Chondrocyte (in vitro differentiated cells): ENCODE results near the gene C1QTNF5. TPM values are rescaled to one million over a fixed set of nuclear protein-coding genes. Genes with fewer than 3 reads are reported as not detected.
A peak's percentile ranks its signal among the peaks of the same experiment; 100 is the strongest.

Experiments used
- DNase-seq: peaks from one replicate; pipeline ENCODE4 v3.0.0; 2021; ENCODE audit warnings: mixed read lengths, low spot score
- H3K27ac Mint-ChIP-seq: one replicate; pipeline ENCODE4 v1.8.0; 2021; ENCODE audit warnings: mild to moderate bottlenecking, moderate library complexity, mixed read lengths; ENCODE audit not compliant: unreplicated experiment
- H3K27me3 Mint-ChIP-seq: 2 replicates; pipeline ENCODE4 v1.8.0; 2021; ENCODE audit warnings: low read depth, mixed read lengths
- H3K36me3 Mint-ChIP-seq: 2 replicates; pipeline ENCODE4 v1.8.0; 2021; ENCODE audit warnings: low read depth, mixed read lengths
- H3K4me1 Mint-ChIP-seq: 2 replicates; pipeline ENCODE4 v1.8.0; 2021; ENCODE audit warnings: low read depth, mild to moderate bottlenecking, mixed read lengths
- H3K4me3 Mint-ChIP-seq: one replicate; pipeline ENCODE4 v1.8.0; 2021; ENCODE audit warnings: mild to moderate bottlenecking, moderate library complexity, mixed read lengths; ENCODE audit not compliant: unreplicated experiment
- H3K9me3 Mint-ChIP-seq: 2 replicates; pipeline ENCODE4 v1.8.0; 2021; ENCODE audit warnings: low read depth, mixed read lengths
- CTCF ChIP-seq: fragments of 200-600 bp; sonication (generic); IDR thresholded peaks from 2 replicates; pipeline ENCODE4 v1.5.0; 2021; ENCODE audit warnings: antibody characterized with exemption, mild to moderate bottlenecking, moderate library complexity
- microRNA-seq: library from miRNA; unstranded; fragments of <30 nt; microRNA quantifications from one replicate; pipeline ENCODE4 v1.2.0, GENCODE V29; 2020; ENCODE audit warnings: borderline number of aligned reads
- total RNA-seq: library from RNA; stranded (reverse); gene quantifications from 3 replicates; pipeline ENCODE4 v1.2.1, GENCODE V29; 2021

Gene C1QTNF5
- total RNA-seq, 1 donor from 2014 or later: 67.1 TPM

DNA sequence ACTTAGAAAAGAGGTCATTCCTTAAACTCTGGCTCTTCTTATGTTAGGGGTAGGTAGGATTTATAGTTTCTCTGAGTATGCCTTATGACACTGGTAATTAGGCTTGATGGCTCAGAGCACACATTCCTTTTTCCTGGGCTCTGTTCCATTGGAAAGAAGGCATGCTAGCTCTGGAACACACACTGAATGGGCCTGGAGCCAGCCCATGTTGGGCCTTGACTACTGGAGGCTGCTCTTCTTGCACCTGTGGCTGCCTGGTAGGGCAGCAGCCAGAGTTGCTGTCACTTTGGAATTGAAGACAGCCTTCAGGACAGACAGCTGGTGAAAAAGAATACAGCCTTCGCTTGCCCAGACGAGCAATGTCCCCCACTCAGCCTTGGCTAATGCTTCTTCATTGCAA, 42.0 kb downstream of the C1QTNF5 start:
- Mint-ChIP-seq H3K4me3 (no peak overlapping the region), H3K27ac (peak overlapping the region; percentile 49), H3K4me1 (peaks cover 20% of the 10 kb centered on the region), H3K27me3 (no peaks in the 10 kb centered on the region), H3K36me3 (peaks cover 35% of the 10 kb centered on the region), H3K9me3 (no peaks in the 10 kb centered on the region)
- DNase-seq: no peak
- TF ChIP-seq CTCF: no peak

DNA sequence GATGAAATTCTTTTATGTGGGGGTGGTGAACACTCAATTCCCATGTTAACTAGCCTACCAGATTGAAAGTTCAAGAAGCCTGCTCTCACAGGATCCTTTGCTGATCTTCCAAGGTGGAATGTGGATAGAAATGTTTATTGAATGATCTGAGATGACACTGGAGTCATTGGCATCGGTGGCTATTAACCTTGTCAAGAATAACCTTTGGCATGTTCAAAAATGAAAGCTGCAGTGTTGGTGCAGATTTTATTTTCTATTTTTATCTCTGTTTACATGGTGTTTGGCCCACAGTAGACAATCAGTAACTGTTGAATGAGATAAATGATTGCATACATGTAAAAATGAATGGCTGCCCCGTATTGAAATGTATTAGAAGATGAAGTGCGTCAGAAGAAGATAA, 42.7 kb downstream of the C1QTNF5 start:
- Mint-ChIP-seq H3K9me3 (no peaks in the 10 kb centered on the region), H3K27ac (peak overlapping the region; percentile 86), H3K36me3 (peaks cover 31% of the 10 kb centered on the region), H3K27me3 (no peaks in the 10 kb centered on the region), H3K4me1 (peaks cover 20% of the 10 kb centered on the region), H3K4me3 (no peak overlapping the region)
- TF ChIP-seq CTCF: no peak
- DNase-seq: no peak

GRCh38 chr11:119295178-119295577, 45.5 kb downstream of the C1QTNF5 start:
- Mint-ChIP-seq H3K27me3 (no peaks in the 10 kb centered on the region), H3K4me1 (peaks cover 20% of the 10 kb centered on the region), H3K36me3 (peaks cover 27% of the 10 kb centered on the region), H3K27ac (no peak overlapping the region), H3K9me3 (no peaks in the 10 kb centered on the region), H3K4me3 (no peak overlapping the region)
- DNase-seq: no peak
- peak; percentile 54 for TF ChIP-seq CTCF

- H3K4me1 Mint-ChIP-seq: peaks cover 13% of the 10 kb centered on the region
- no peak overlapping the region for H3K4me3 Mint-ChIP-seq
- peaks cover 21% of the 10 kb centered on the region for H3K36me3 Mint-ChIP-seq
- no peak for DNase-seq
- no peak for TF ChIP-seq CTCF
- H3K27ac Mint-ChIP-seq: no peak overlapping the region
- H3K27me3 Mint-ChIP-seq: no peaks in the 10 kb centered on the region
- H3K9me3 Mint-ChIP-seq: no peaks in the 10 kb centered on the region
Measured at GRCh38 chr11:119293461-119293860, 47.2 kb downstream of the C1QTNF5 start.

GRCh38 chr11:119290894-119291497, 49.7 kb downstream of the C1QTNF5 start:
- Mint-ChIP-seq H3K27me3 (no peaks in the 10 kb centered on the region), H3K4me3 (no peak overlapping the region), H3K36me3 (peaks cover 20% of the 10 kb centered on the region), H3K4me1 (no peaks in the 10 kb centered on the region), H3K27ac (no peak overlapping the region), H3K9me3 (no peaks in the 10 kb centered on the region)
- no peak for TF ChIP-seq CTCF
- DNase-seq: no peak

Small RNA genes lying within 50 kb of the gene (microRNA-seq; reads per million reads assigned to microRNA genes)
- gene MIR6756: not detected

Other genes starting within 250 kb of the C1QTNF5 start
- 37.0 to 58.2 TPM (median 41.2 TPM) in 3 replicates for gene DPAGT1, start 239.0 kb downstream of the C1QTNF5 start, total RNA-seq
- 11.8 to 13.2 TPM (median 12.1 TPM) in 3 replicates for gene C2CD2L, start 233.5 kb downstream of the C1QTNF5 start, total RNA-seq
- gene HINFP, start 219.3 kb downstream of the C1QTNF5 start, total RNA-seq: 16.9 to 22.9 TPM (median 21.9 TPM) in 3 replicates
- gene ABCG4, start 191.8 kb downstream of the C1QTNF5 start, total RNA-seq: 0.80 to 2.5 TPM (median 2.0 TPM) in 3 replicates
- 13.0 to 20.1 TPM (median 19.2 TPM) in 3 replicates for gene NLRX1, start 172.2 kb downstream of the C1QTNF5 start, total RNA-seq
- gene NHERF4, start 155.4 kb downstream of the C1QTNF5 start, total RNA-seq: not detected in 3 replicates
- 17.8 to 25.8 TPM (median 25.5 TPM) in 3 replicates for gene CBL, start 134.5 kb downstream of the C1QTNF5 start, total RNA-seq
- 170 to 527 TPM (median 509 TPM) in 3 replicates for gene MCAM, start 23.8 kb downstream of the C1QTNF5 start, total RNA-seq
- gene RNF26, start 6.4 kb downstream of the C1QTNF5 start, total RNA-seq: 22.8 to 26.0 TPM (median 24.3 TPM) in 3 replicates
- gene MFRP, start 5.8 kb upstream of the C1QTNF5 start, total RNA-seq: not detected in 3 replicates
- gene USP2, start 40.8 kb upstream of the C1QTNF5 start, total RNA-seq: 2.1 to 4.1 TPM (median 3.6 TPM) in 3 replicates
- 198 to 219 TPM (median 215 TPM) in 3 replicates for gene THY1, start 82.3 kb upstream of the C1QTNF5 start, total RNA-seq